Measurements from ENCODE around the gene SIGLEC11.

DNA sequence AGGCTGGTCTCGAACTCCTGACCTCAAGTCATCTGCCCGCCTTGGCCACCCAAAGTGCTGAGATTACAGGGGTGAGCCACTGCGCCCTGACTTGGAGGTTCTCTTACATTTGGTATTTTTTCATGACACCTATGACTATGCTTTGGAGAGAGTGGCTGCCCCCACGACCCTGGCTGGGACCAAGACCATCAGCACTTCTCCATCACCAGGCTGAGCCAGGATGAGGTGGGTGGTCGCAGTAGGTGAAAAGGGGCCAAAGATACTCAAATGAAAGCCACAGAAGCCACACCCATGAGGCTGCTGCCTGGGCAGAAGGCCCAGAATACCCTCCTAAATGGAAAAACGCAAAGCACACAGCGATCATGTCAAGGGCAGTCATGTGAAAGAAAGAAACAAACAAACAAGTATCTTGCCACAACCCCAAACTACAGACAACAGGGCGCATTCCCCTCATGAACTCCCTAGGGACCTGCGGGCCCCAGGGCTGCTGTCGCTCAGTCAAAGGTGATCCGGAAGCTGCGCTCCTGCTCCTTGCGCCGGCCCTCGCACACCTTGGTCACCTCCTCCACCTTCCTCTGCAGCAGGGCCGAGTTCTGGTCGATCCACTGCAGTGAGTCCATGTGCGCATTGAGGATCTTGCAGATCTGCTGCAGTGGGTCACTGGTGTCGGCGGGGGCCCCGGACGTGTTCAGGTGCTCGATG, 53.1 kb downstream of the SIGLEC11 start:
- TF ChIP-seq NR1H2 (CRISPR knock-in tag; IDR thresholded peaks at IDR 0.05; ENCODE audit: borderline replicate concordance, low read depth) (no peak), POLR2AphosphoS5 (IDR thresholded peaks at IDR 0.05; ENCODE audit: low read depth, low read length) (no peak), RARG (CRISPR knock-in tag; IDR thresholded peaks at IDR 0.05; ENCODE audit: low read depth) (no peak), CCAR2 (optimal IDR thresholded peaks at IDR 0.05; ENCODE audit: low read depth, low read length) (no peak), EZH2 (conservative IDR thresholded peaks at IDR 0.05; ENCODE audit: low read depth, low read length) (no peak), BRCA1 (CRISPR knock-in tag; IDR thresholded peaks at IDR 0.05) (no peak), SCMH1 (CRISPR knock-in tag; IDR thresholded peaks at IDR 0.05; ENCODE audit: borderline replicate concordance) (no peak), FOSL1 (CRISPR knock-in tag; IDR thresholded peaks at IDR 0.05; ENCODE audit: borderline replicate concordance) (no peak), HNRNPL (IDR thresholded peaks at IDR 0.05; ENCODE audit: low read depth, low read length) (no peak)
- TF ChIP-seq, protein P1, sequence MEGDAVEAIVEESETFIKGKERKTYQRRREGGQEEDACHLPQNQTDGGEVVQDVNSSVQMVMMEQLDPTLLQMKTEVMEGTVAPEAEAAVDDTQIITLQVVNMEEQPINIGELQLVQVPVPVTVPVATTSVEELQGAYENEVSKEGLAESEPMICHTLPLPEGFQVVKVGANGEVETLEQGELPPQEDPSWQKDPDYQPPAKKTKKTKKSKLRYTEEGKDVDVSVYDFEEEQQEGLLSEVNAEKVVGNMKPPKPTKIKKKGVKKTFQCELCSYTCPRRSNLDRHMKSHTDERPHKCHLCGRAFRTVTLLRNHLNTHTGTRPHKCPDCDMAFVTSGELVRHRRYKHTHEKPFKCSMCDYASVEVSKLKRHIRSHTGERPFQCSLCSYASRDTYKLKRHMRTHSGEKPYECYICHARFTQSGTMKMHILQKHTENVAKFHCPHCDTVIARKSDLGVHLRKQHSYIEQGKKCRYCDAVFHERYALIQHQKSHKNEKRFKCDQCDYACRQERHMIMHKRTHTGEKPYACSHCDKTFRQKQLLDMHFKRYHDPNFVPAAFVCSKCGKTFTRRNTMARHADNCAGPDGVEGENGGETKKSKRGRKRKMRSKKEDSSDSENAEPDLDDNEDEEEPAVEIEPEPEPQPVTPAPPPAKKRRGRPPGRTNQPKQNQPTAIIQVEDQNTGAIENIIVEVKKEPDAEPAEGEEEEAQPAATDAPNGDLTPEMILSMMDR (CRISPR knock-in tag; IDR thresholded peaks at IDR 0.05): no peak
- TF ChIP-seq, protein P2, sequence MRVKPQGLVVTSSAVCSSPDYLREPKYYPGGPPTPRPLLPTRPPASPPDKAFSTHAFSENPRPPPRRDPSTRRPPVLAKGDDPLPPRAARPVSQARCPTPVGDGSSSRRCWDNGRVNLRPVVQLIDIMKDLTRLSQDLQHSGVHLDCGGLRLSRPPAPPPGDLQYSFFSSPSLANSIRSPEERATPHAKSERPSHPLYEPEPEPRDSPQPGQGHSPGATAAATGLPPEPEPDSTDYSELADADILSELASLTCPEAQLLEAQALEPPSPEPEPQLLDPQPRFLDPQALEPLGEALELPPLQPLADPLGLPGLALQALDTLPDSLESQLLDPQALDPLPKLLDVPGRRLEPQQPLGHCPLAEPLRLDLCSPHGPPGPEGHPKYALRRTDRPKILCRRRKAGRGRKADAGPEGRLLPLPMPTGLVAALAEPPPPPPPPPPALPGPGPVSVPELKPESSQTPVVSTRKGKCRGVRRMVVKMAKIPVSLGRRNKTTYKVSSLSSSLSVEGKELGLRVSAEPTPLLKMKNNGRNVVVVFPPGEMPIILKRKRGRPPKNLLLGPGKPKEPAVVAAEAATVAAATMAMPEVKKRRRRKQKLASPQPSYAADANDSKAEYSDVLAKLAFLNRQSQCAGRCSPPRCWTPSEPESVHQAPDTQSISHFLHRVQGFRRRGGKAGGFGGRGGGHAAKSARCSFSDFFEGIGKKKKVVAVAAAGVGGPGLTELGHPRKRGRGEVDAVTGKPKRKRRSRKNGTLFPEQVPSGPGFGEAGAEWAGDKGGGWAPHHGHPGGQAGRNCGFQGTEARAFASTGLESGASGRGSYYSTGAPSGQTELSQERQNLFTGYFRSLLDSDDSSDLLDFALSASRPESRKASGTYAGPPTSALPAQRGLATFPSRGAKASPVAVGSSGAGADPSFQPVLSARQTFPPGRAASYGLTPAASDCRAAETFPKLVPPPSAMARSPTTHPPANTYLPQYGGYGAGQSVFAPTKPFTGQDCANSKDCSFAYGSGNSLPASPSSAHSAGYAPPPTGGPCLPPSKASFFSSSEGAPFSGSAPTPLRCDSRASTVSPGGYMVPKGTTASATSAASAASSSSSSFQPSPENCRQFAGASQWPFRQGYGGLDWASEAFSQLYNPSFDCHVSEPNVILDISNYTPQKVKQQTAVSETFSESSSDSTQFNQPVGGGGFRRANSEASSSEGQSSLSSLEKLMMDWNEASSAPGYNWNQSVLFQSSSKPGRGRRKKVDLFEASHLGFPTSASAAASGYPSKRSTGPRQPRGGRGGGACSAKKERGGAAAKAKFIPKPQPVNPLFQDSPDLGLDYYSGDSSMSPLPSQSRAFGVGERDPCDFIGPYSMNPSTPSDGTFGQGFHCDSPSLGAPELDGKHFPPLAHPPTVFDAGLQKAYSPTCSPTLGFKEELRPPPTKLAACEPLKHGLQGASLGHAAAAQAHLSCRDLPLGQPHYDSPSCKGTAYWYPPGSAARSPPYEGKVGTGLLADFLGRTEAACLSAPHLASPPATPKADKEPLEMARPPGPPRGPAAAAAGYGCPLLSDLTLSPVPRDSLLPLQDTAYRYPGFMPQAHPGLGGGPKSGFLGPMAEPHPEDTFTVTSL (CRISPR knock-in tag; IDR thresholded peaks at IDR 0.05; ENCODE audit: borderline replicate concordance): no peak
- TF ChIP-seq, protein P3, sequence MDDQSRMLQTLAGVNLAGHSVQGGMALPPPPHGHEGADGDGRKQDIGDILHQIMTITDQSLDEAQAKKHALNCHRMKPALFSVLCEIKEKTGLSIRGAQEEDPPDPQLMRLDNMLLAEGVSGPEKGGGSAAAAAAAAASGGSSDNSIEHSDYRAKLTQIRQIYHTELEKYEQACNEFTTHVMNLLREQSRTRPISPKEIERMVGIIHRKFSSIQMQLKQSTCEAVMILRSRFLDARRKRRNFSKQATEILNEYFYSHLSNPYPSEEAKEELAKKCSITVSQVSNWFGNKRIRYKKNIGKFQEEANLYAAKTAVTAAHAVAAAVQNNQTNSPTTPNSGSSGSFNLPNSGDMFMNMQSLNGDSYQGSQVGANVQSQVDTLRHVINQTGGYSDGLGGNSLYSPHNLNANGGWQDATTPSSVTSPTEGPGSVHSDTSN (CRISPR knock-in tag; IDR thresholded peaks at IDR 0.05; ENCODE audit: borderline replicate concordance): no peak
- TF ChIP-seq, protein P4, sequence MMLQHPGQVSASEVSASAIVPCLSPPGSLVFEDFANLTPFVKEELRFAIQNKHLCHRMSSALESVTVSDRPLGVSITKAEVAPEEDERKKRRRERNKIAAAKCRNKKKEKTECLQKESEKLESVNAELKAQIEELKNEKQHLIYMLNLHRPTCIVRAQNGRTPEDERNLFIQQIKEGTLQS (CRISPR knock-in tag; IDR thresholded peaks at IDR 0.05): no peak
